Prostate gland (tissue), 2 donors: ENCODE data around the gene ERP44. TPM values are rescaled to one million over a fixed set of nuclear protein-coding genes. Genes with fewer than 3 reads are reported as not detected.

Experiments
- DNase-seq: peaks from one replicate; pipeline ENCODE4 v3.0.0-alpha.2; 2019; ENCODE audit warnings: low spot score
- H3K27ac ChIP-seq, 2 donors: fragments of 200-600 bp; sonication (generic); 2 replicates each; pipeline ENCODE4 v1.5.1; 2017 to 2019
- H3K27me3 ChIP-seq: fragments of 200-600 bp; sonication (generic); replicated peaks from 2 replicates; pipeline ENCODE4 v1.5.1; 2019; ENCODE audit not compliant: insufficient read depth
- H3K36me3 ChIP-seq, 2 donors: fragments of 200-600 bp; sonication (generic); 1 replicate in 1 of 2; 2 replicates in 1 of 2; pipeline versions ENCODE4 v1.5.1 to v1.8.1; 2017 to 2019
- H3K4me1 ChIP-seq: fragments of 200-600 bp; sonication (generic); replicated peaks from 2 replicates; pipeline ENCODE4 v1.5.1; 2019
- H3K4me3 ChIP-seq, 2 donors: fragments of 200-600 bp; sonication (generic); 2 replicates each; pipeline ENCODE4 v1.5.1; 2017 to 2019
- H3K9me3 ChIP-seq: fragments of 200-600 bp; sonication (generic); 2 replicates; pipeline ENCODE4 v1.5.1; 2017
- CTCF ChIP-seq, 4 experiments: fragments of 200-600 bp in 2 of 4; fragments of 450-650 bp in 2 of 4; sonication (generic) in 2 of 4; IDR thresholded peaks; 1 replicate in 3 of 4; 2 replicates in 1 of 4; pipeline ENCODE4 v1.5.1; 2016 to 2019; ENCODE audit warnings: antibody characterized with exemption in 4 of 4, mild to moderate bottlenecking in 2 of 4, moderate library complexity in 2 of 4
- POLR2A ChIP-seq: fragments of 450-650 bp; IDR thresholded peaks from one replicate; pipeline ENCODE4 v1.6.1; 2016; ENCODE audit warnings: antibody characterized with exemption, mild to moderate bottlenecking
- POLR2AphosphoS5 ChIP-seq: sonication (generic); formaldehyde crosslinking; IDR thresholded peaks from one replicate; pipeline ENCODE4 v1.6.1; 2017; ENCODE audit warnings: antibody characterized with exemption
- WGBS: methylation state at CpG from one replicate; pipeline ENCODE4 v1.1.5; 2018; 5-methylcytosine and 5-hydroxymethylcytosine counted together
- intact Hi-C: fragments of 100-400 bp; cut with DNase I; formaldehyde crosslinking; loops from one replicate; pipeline ENCODE4 v1.14.2; 2022
- total RNA-seq, 2 donors: library from RNA; depleted of rRNA; stranded (reverse); fragments of >200 nt; gene quantifications; one replicate each; pipeline ENCODE4 v1.1.0, GENCODE V29; 2016

ERP44 gene
- total RNA-seq, 2 donors from 2014 or later = 16.6 to 20.6 TPM

- H3K27me3 ChIP-seq = no peaks in the 10 kb centered on the region
- intact Hi-C loops = no loop called here
- no peaks in the 10 kb centered on the region for H3K4me1 ChIP-seq
- H3K4me3 ChIP-seq = no peak overlapping the region
- H3K27ac ChIP-seq = no peak overlapping the region
- no peak for TF ChIP-seq POLR2A
- no peak for TF ChIP-seq POLR2AphosphoS5
- no peak for TF ChIP-seq CTCF (IDR thresholded peaks at IDR 0.05)
- no peaks in the 10 kb centered on the region for H3K9me3 ChIP-seq
- WGBS = 73% methylated on average over 2 of the region's 2 CpGs
- DNase-seq = no peak
- H3K36me3 ChIP-seq = no peaks in the 10 kb centered on the region
Measured at GRCh38 chr9:100125236-100125635, 26.4 kb upstream of the ERP44 start.

- WGBS = 94% methylated on average over 2 of the region's 2 CpGs
Measured at GRCh38 chr9:100120286-100120685, 21.5 kb upstream of the ERP44 start.

GRCh38 chr9:100117316-100117715, 18.5 kb upstream of the ERP44 start:
- Histone ChIP-seq H3K9me3 (no peaks in the 10 kb centered on the region), H3K4me1 (no peaks in the 10 kb centered on the region), H3K27me3 (no peaks in the 10 kb centered on the region), H3K27ac (no peak overlapping the region), H3K4me3 (no peak overlapping the region), H3K36me3 (no peaks in the 10 kb centered on the region)
- TF ChIP-seq POLR2A (no peak), CTCF (IDR thresholded peaks at IDR 0.05) (no peak), POLR2AphosphoS5 (no peak)
- intact Hi-C loops = no loop called here
- no peak for DNase-seq
- WGBS = 96% methylated on average over 25 of the region's 25 CpGs

More at GRCh38 chr9:100120286-100120685, 21.5 kb upstream of the ERP44 start:
- Histone ChIP-seq H3K36me3 (no peaks in the 10 kb centered on the region), H3K4me1 (no peaks in the 10 kb centered on the region), H3K27me3 (no peaks in the 10 kb centered on the region), H3K9me3 (no peaks in the 10 kb centered on the region), H3K27ac (no peak overlapping the region), H3K4me3 (no peak overlapping the region)
- intact Hi-C loops = no loop called here
- TF ChIP-seq CTCF (IDR thresholded peaks at IDR 0.05) (no peak), POLR2AphosphoS5 (no peak), POLR2A (no peak)
- DNase-seq = no peak

- no peaks in the 10 kb centered on the region for H3K27me3 ChIP-seq
- peaks cover 4% of the 10 kb centered on the region for H3K4me1 ChIP-seq
- TF ChIP-seq POLR2AphosphoS5 = no peak
- no peak for TF ChIP-seq POLR2A
- TF ChIP-seq CTCF (IDR thresholded peaks at IDR 0.05) = no peak
- H3K36me3 ChIP-seq = no peaks in the 10 kb centered on the region
- no peaks in the 10 kb centered on the region for H3K9me3 ChIP-seq
- H3K27ac ChIP-seq = no peak overlapping the region
- no peak overlapping the region for H3K4me3 ChIP-seq
- intact Hi-C loops = no loop called here
- no peak for DNase-seq
- WGBS = 93% methylated on average over 2 of the region's 2 CpGs
Measured at GRCh38 chr9:100112677-100113336, 14.0 kb upstream of the ERP44 start.

- Histone ChIP-seq H3K36me3 (no peaks in the 10 kb centered on the region), H3K4me3 (no peak overlapping the region), H3K27me3 (no peaks in the 10 kb centered on the region), H3K4me1 (peaks cover 4% of the 10 kb centered on the region), H3K9me3 (no peaks in the 10 kb centered on the region), H3K27ac (no peak overlapping the region)
- intact Hi-C loops = no loop called here
- peak; percentile 68 for DNase-seq
- TF ChIP-seq POLR2AphosphoS5 = no peak
- TF ChIP-seq POLR2A = no peak
- no peak for TF ChIP-seq CTCF (IDR thresholded peaks at IDR 0.05)
- WGBS = 37% methylated on average over 4 of the region's 4 CpGs
Measured at GRCh38 chr9:100111235-100111634, 12.4 kb upstream of the ERP44 start.
